PC-3 (cell line): Measurements from ENCODE around the gene LUC7L3. TPM values are rescaled to one million over a fixed set of nuclear protein-coding genes. Genes with fewer than 3 reads are reported as not detected.
"Not testable (repeated sequence)": the region's sequence is repeated elsewhere in the genome, so short reads cannot be mapped to it uniquely, and the experiment has no call there.

Experiments
- ATAC-seq: fragments of 200-7000 bp; cut with Tn5 transposase; 2 replicates; pipeline ENCODE4 v1.9.1; 2020; ENCODE audit warnings: mild to moderate bottlenecking, moderate library complexity
- BruUV-seq: library from RNA; stranded (reverse); fragments of 400-500 nt; replicated peaks from 2 replicates; lab custom pipeline; 2021; lab: Mats Ljungman, UMichigan
- CTCF ChIA-PET: fragments of 300-600 bp; sonication (Branson Sonifier 250); formaldehyde crosslinking; loops from one replicate; lab custom pipeline; 2022; ENCODE audit warnings: antibody characterized with exemption; lab: Charles Lee
- POLR2A ChIA-PET: fragments of 300-600 bp; sonication (Branson Sonifier 250); formaldehyde crosslinking; loops from one replicate; lab custom pipeline; 2022; ENCODE audit warnings: antibody characterized with exemption; ENCODE audit not compliant: unreplicated experiment; lab: Charles Lee
- DNase-seq: peaks from one replicate; pipeline ENCODE4 v3.0.0-alpha.2; 2015
- H2AFZ ChIP-seq: fragments of 300-600 bp; sonication (generic); 2 replicates; pipeline ENCODE4 v1.6.0; 2016; ENCODE audit warnings: antibody characterized with exemption, low read length
- H3F3A ChIP-seq: fragments of 300-600 bp; sonication (generic); one replicate; pipeline ENCODE4 v1.6.0; 2017; ENCODE audit warnings: antibody characterized with exemption, low read length, control low read depth, mild to moderate bottlenecking; ENCODE audit not compliant: unreplicated experiment
- H3K27ac ChIP-seq: fragments of 300-600 bp; sonication (generic); 2 replicates; pipeline ENCODE4 v1.5.1; 2016; ENCODE audit warnings: mild to moderate bottlenecking, low read length
- H3K27me3 ChIP-seq: fragments of 300-600 bp; sonication (generic); 2 replicates; pipeline ENCODE4 v1.6.1; 2016; ENCODE audit warnings: low read length, mixed read lengths
- H3K36me3 ChIP-seq: fragments of 300-600 bp; sonication (generic); 2 replicates; pipeline ENCODE4 v1.6.1; 2016; ENCODE audit warnings: low read depth, mixed run types, low read length, mixed read lengths
- H3K4me1 ChIP-seq: fragments of 300-600 bp; sonication (generic); 2 replicates; pipeline ENCODE4 v1.5.1; 2016; ENCODE audit warnings: low read length; ENCODE audit not compliant: insufficient read depth
- H3K4me2 ChIP-seq: fragments of 300-600 bp; sonication (generic); 2 replicates; pipeline ENCODE4 v1.6.0; 2016; ENCODE audit warnings: low read length
- H3K4me3 ChIP-seq: fragments of 300-600 bp; sonication (generic); 2 replicates; pipeline ENCODE4 v1.5.1; 2016; ENCODE audit warnings: mild to moderate bottlenecking, low read length, mixed read lengths
- H3K79me2 ChIP-seq: fragments of 300-600 bp; sonication (generic); 2 replicates; pipeline ENCODE4 v1.6.1; 2017; ENCODE audit warnings: low read length, mixed read lengths
- H3K9ac ChIP-seq: fragments of 300-600 bp; sonication (generic); 2 replicates; pipeline ENCODE4 v1.6.0; 2016; ENCODE audit warnings: mild to moderate bottlenecking, low read length
- H3K9me2 ChIP-seq: fragments of 300-600 bp; sonication (generic); replicated peaks from 2 replicates; pipeline ENCODE4 v1.6.1; 2016; ENCODE audit warnings: mixed run types, low read length, mixed read lengths
- H3K9me3 ChIP-seq: fragments of 300-600 bp; sonication (generic); 2 replicates; pipeline ENCODE4 v1.6.1; 2016; ENCODE audit warnings: low read length, mixed read lengths
- H4K20me1 ChIP-seq: fragments of 300-600 bp; sonication (generic); 2 replicates; pipeline ENCODE4 v1.6.1; 2016; ENCODE audit warnings: low read length, mixed read lengths
- EZH2 ChIP-seq: fragments of 300-600 bp; sonication (generic); IDR thresholded peaks from one replicate; pipeline ENCODE4 v1.6.1; 2017; ENCODE audit warnings: antibody characterized with exemption, mild to moderate bottlenecking, low read length; ENCODE audit not compliant: unreplicated experiment
- EZH2phosphoT487 ChIP-seq: fragments of 300-600 bp; sonication (generic); IDR thresholded peaks from 2 replicates; pipeline ENCODE4 v1.6.1; 2018; ENCODE audit warnings: mild to moderate bottlenecking, antibody characterized with exemption, low read length, borderline replicate concordance
- intact Hi-C: fragments of 100-400 bp; cut with micrococcal nuclease; formaldehyde crosslinking; loops from 2 replicates; pipeline ENCODE4 v1.9.0; 2023
- microRNA-seq: library from miRNA; unstranded; fragments of <30 nt; microRNA quantifications from one replicate; pipeline ENCODE4 v1.1.0, GENCODE V29; 2020; ENCODE audit not compliant: unreplicated experiment
- total RNA-seq: library from RNA; depleted of rRNA; stranded (reverse); fragments of >200 nt; gene quantifications from 2 replicates; pipeline ENCODE4 v1.2.3, GENCODE V29; 2014; rRNA removed
- TF ChIP-seq, protein P1 (sequence below): fragments of 300-600 bp; sonication (generic); conservative IDR thresholded peaks from 2 replicates; pipeline ENCODE4 v1.5.1; 2017; ENCODE audit warnings: antibody characterized with exemption, low read depth, mild to moderate bottlenecking, low read length

Gene LUC7L3
- total RNA-seq, 1 experiment from 2014 or later = 43.0 TPM

DNA sequence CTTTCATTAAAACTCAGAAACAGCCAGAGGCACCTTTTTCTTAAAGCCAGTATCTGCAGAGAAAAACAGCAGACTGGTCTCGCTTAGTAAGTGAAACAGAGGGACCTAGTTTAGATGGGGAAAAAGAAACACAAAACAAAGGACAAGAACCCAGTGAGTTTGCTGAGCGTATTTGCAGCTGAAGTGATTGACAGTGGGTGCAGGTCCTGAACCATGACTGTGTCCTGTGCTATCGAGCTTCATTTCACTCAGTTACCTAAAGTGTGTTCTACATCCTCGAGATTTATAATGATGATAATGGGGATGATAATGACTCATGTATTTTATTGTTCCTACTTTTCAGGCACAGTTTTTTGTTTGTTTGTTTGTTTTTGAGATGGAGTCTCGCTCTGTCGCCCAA is 84.3 kb downstream of the LUC7L3 start:
- H3K79me2 ChIP-seq = no peaks in the 10 kb centered on the region
- no peaks in the 10 kb centered on the region for H3K27me3 ChIP-seq
- no peak overlapping the region for H3K4me2 ChIP-seq
- no peaks in the 10 kb centered on the region for H3K36me3 ChIP-seq
- H2AFZ ChIP-seq = 0 out of 2 replicates have a peak overlapping the region, but pooled peaks have one; percentile 2
- no peak overlapping the region for H3K4me3 ChIP-seq
- DNase-seq (no peak), ATAC-seq (peak; percentile 56)
- no peaks in the 10 kb centered on the region for H3K9me2 ChIP-seq
- intact Hi-C loops = no loop called here
- no peak for TF ChIP-seq EZH2
- TF ChIP-seq, protein P1, sequence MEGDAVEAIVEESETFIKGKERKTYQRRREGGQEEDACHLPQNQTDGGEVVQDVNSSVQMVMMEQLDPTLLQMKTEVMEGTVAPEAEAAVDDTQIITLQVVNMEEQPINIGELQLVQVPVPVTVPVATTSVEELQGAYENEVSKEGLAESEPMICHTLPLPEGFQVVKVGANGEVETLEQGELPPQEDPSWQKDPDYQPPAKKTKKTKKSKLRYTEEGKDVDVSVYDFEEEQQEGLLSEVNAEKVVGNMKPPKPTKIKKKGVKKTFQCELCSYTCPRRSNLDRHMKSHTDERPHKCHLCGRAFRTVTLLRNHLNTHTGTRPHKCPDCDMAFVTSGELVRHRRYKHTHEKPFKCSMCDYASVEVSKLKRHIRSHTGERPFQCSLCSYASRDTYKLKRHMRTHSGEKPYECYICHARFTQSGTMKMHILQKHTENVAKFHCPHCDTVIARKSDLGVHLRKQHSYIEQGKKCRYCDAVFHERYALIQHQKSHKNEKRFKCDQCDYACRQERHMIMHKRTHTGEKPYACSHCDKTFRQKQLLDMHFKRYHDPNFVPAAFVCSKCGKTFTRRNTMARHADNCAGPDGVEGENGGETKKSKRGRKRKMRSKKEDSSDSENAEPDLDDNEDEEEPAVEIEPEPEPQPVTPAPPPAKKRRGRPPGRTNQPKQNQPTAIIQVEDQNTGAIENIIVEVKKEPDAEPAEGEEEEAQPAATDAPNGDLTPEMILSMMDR = no peak
- TF ChIP-seq EZH2phosphoT487 = no peak
- CTCF ChIA-PET = interaction anchor here (0.7 to 0.8 kb wide), 2 partner anchors 21 to 57 kb away, joined by 4 to 5 read pairs; no protein-coding TSS in a partner anchor
- no TSS peak for BruUV-seq
- H3K27ac ChIP-seq = no peak overlapping the region
- POLR2A ChIA-PET = no interaction called here
- H3F3A ChIP-seq = no peaks in the 10 kb centered on the region
- no peaks in the 10 kb centered on the region for H3K9me3 ChIP-seq
- H4K20me1 ChIP-seq = no peaks in the 10 kb centered on the region
- H3K9ac ChIP-seq = no peak overlapping the region
- no peaks in the 10 kb centered on the region for H3K4me1 ChIP-seq

DNA sequence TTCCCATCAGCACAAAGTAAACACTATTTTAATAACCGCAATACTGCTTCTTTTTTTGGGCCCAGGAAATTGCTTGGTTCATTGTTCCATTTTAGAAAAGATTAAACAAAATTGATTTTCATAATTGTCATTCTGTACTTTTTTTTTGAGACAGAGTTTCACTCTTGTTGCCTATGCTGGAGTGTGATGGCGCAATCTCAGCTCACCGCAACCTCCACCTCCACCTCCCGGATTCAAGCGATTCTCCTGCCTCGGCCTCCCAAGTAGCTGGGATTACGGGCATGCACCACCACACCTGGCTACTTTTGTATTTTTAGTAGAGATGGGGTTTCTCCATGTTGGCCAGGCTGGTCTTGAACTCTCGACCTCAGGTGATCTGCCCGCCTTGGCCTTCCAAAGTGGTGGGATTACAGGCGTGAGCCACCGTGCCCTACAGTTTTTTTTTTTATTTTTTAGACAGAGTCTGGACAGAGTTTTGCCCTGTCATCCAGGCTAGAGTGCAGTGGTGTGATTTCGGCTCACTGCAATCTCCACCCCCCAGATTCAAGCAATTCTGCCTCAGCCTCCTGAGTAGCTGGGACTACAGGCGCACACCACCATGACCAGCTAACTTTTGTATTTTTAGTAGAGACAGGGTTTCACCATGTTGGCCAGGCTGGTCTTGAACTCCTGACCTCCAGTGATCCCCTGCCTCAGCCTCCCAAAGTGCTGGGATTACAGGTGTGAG is 85.5 kb downstream of the LUC7L3 start:
- ATAC-seq, H3K9ac ChIP-seq, H3K9me2 ChIP-seq, H3K27ac ChIP-seq, H3K4me3 ChIP-seq, intact Hi-C loops, H3K36me3 ChIP-seq, H4K20me1 ChIP-seq, CTCF ChIA-PET, DNase-seq, H3K79me2 ChIP-seq, BruUV-seq, POLR2A ChIA-PET, H3K4me1 ChIP-seq, H3K4me2 ChIP-seq, H2AFZ ChIP-seq, H3F3A ChIP-seq, H3K9me3 ChIP-seq, H3K27me3 ChIP-seq: not testable (repeated sequence)

DNA sequence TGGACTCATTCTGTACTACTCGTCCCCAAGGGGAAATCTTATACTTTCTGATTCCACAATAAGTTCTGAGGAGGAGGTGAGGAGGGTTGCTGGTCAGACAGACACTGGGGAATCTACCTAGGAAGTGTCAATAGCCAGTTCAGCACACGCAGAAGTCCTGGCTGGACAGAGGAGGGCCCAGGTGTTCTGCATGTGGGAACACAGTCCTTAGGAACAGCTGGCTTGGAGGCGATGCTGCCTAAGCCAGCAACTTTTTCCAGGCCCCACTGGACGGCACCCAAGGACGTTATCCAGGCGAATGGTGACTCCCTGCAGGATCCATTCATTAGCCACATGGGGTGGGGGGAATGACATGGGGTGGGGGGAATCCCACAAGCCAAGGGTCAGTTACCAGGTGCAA is 86.1 kb downstream of the LUC7L3 start:
- intact Hi-C loops = no loop called here
- Histone ChIP-seq H2AFZ (no peak overlapping the region), H3K9me2 (no peaks in the 10 kb centered on the region), H3F3A (no peaks in the 10 kb centered on the region), H3K27ac (no peak overlapping the region), H3K4me2 (no peak overlapping the region), H3K27me3 (no peaks in the 10 kb centered on the region), H3K9ac (no peak overlapping the region), H4K20me1 (no peaks in the 10 kb centered on the region), H3K4me1 (no peaks in the 10 kb centered on the region), H3K4me3 (no peak overlapping the region), H3K79me2 (no peaks in the 10 kb centered on the region), H3K36me3 (no peaks in the 10 kb centered on the region), H3K9me3 (no peaks in the 10 kb centered on the region)
- TF ChIP-seq, protein P1 = no peak
- TF ChIP-seq EZH2phosphoT487 (no peak), EZH2 (no peak)
- ChIA-PET POLR2A (no interaction called here), CTCF (no interaction called here)
- DNase-seq (no peak), ATAC-seq (no peak)
- BruUV-seq = no TSS peak

Small RNA genes lying within 50 kb of the gene (microRNA-seq; reads per million reads assigned to microRNA genes)
- not detected for gene MIR8059

Other genes with a start within 250 kb of the LUC7L3 start
- gene RSAD1, start 240.7 kb upstream of the LUC7L3 start, total RNA-seq = 37.7 and 46.7 TPM in 2 replicates
- gene MYCBPAP, start 211.2 kb upstream of the LUC7L3 start, total RNA-seq = 0.29 and 1.9 TPM in 2 replicates
- gene EPN3, start 186.9 kb upstream of the LUC7L3 start, total RNA-seq = 20.5 and 30.1 TPM in 2 replicates
- gene SPATA20, start 172.4 kb upstream of the LUC7L3 start, total RNA-seq = 104 and 115 TPM in 2 replicates
- 0.04 and 0.12 TPM in 2 replicates for gene CACNA1G, start 158.9 kb upstream of the LUC7L3 start, total RNA-seq
- gene ABCC3, start 84.7 kb upstream of the LUC7L3 start, total RNA-seq = 50.2 and 64.4 TPM in 2 replicates
- 44.2 and 44.3 TPM in 2 replicates for gene ANKRD40, start 11.7 kb upstream of the LUC7L3 start, total RNA-seq
- gene ANKRD40CL, start 47.9 kb downstream of the LUC7L3 start, total RNA-seq = not detected in 2 replicates
- gene WFIKKN2, start 116.0 kb downstream of the LUC7L3 start, total RNA-seq = not detected in 2 replicates
- 28.7 and 39.3 TPM in 2 replicates for gene TOB1, start 146.8 kb downstream of the LUC7L3 start, total RNA-seq